Measurements from ENCODE around the gene DMRTA2.

- TF ChIP-seq POLR2AphosphoS5 (IDR thresholded peaks at IDR 0.05; ENCODE audit: low read depth, low read length), result no peak
- no peak for TF ChIP-seq TAF1 (IDR thresholded peaks at IDR 0.05; ENCODE audit: low read depth, low read length)
- no peak for TF ChIP-seq POLR2A (IDR thresholded peaks at IDR 0.05; ENCODE audit: low read depth, low read length)
- no peak for TF ChIP-seq SPI1 (IDR thresholded peaks at IDR 0.05; ENCODE audit: low read depth, low read length)
- TF ChIP-seq PAX5 (IDR thresholded peaks at IDR 0.05; ENCODE audit: insufficient read depth, low read length, severe bottlenecking), result no peak
These were observed 39.7 kb upstream of the DMRTA2 start for GRCh38 chr1:50462964-50463363.
